GM21737 (cell line): Measurements from ENCODE around the gene SACM1L.

Experiments used
- ATAC-seq: cut with Tn5 transposase; IDR thresholded peaks from one replicate; pipeline ENCODE4 v1.9.1; 2021; ENCODE audit warnings: mild to moderate bottlenecking, moderate library complexity; ENCODE audit not compliant: unreplicated experiment

The SACM1L gene

GRCh38 chr3:45688882-45689786 lies at the start of gene SACM1L:
SACM1L (plus strand) TSS chr3:45689396; CDS start chr3:45689466, 70 bp downstream.
- peak; percentile 89 for ATAC-seq

GRCh38 chr3:45640091-45640507 lies 49.1 kb upstream of the SACM1L start:
- no peak for ATAC-seq

- ATAC-seq = no peak
Observed at GRCh38 chr3:45640724-45641361, 48.4 kb upstream of the SACM1L start.

GRCh38 chr3:45641756-45642155 lies 47.4 kb upstream of the SACM1L start:
- ATAC-seq = no peak

- no peak for ATAC-seq
Observed at GRCh38 chr3:45642731-45643152, 46.5 kb upstream of the SACM1L start.

GRCh38 chr3:45644063-45644790 lies 45.0 kb upstream of the SACM1L start:
- no peak for ATAC-seq

- ATAC-seq = no peak
Observed at GRCh38 chr3:45644791-45645201, 44.4 kb upstream of the SACM1L start.

GRCh38 chr3:45646051-45646585 lies 43.1 kb upstream of the SACM1L start:
- no peak for ATAC-seq

GRCh38 chr3:45647148-45647619 lies 42.0 kb upstream of the SACM1L start:
- ATAC-seq = no peak

GRCh38 chr3:45653205-45653604 lies 36.0 kb upstream of the SACM1L start:
- no peak for ATAC-seq

- ATAC-seq = no peak
Observed at GRCh38 chr3:45654397-45654944, 34.7 kb upstream of the SACM1L start.

GRCh38 chr3:45655906-45656305 lies 33.3 kb upstream of the SACM1L start:
- no peak for ATAC-seq

GRCh38 chr3:45656575-45657363 lies 32.4 kb upstream of the SACM1L start:
- ATAC-seq = no peak

- ATAC-seq = peak; percentile 53
Observed at GRCh38 chr3:45657853-45658252, 31.3 kb upstream of the SACM1L start.

- ATAC-seq = no peak
Observed at GRCh38 chr3:45659661-45660566, 29.3 kb upstream of the SACM1L start.

- ATAC-seq = no peak
Observed at GRCh38 chr3:45660567-45660901, 28.7 kb upstream of the SACM1L start.

GRCh38 chr3:45664578-45664977 lies 24.6 kb upstream of the SACM1L start:
- peak; percentile 79 for ATAC-seq

GRCh38 chr3:45665101-45665572 lies 24.1 kb upstream of the SACM1L start:
- no peak for ATAC-seq
